Fibroblast of lung (primary cell): ENCODE data around the gene HHLA2. TPM values are rescaled to one million over a fixed set of nuclear protein-coding genes. Genes with fewer than 3 reads are reported as not detected.
A peak's percentile ranks its signal among the peaks of the same experiment; 100 is the strongest.

ENCODE experiments used
- DNase-seq, 2 donors: peaks; one replicate each; pipeline versions ENCODE4 v3.0.0 to v3.0.0-alpha.2; 2010; ENCODE audit warnings: low read depth in 2 of 2
- H2AFZ ChIP-seq: 2 replicates; pipeline ENCODE4 v1.5.1; 2012; ENCODE audit warnings: low read length, control low read depth, inconsistent platforms
- H3K27ac ChIP-seq: 2 replicates; pipeline ENCODE4 v1.5.1; 2011; ENCODE audit warnings: low read length, control low read depth; ENCODE audit not compliant: insufficient read depth
- H3K27me3 ChIP-seq: 2 replicates; pipeline ENCODE4 v1.5.1; 2011; ENCODE audit warnings: mild to moderate bottlenecking, low read length; ENCODE audit not compliant: control insufficient read depth, insufficient read depth
- H3K36me3 ChIP-seq: 2 replicates; pipeline ENCODE4 v1.5.1; 2011; ENCODE audit warnings: low read length; ENCODE audit not compliant: control insufficient read depth, insufficient read depth
- H3K4me1 ChIP-seq: 2 replicates; pipeline ENCODE4 v1.5.1; 2011; ENCODE audit warnings: low read length; ENCODE audit not compliant: control insufficient read depth, insufficient read depth; ENCODE audit errors: extremely low read depth
- H3K4me2 ChIP-seq: 2 replicates; pipeline ENCODE4 v1.5.1; 2011; ENCODE audit warnings: low read length, control low read depth; ENCODE audit not compliant: insufficient read depth; ENCODE audit errors: extremely low read depth
- H3K4me3 ChIP-seq, 4 experiments: fragments of 200-600 bp in 1 of 4; sonication (generic) in 1 of 4; replicated peaks in 1 of 4; 2 replicates each; pipeline ENCODE4 v1.5.1; 2011 to 2016; ENCODE audit warnings: low read length in 4 of 4, low read depth in 3 of 4, mild to moderate bottlenecking in 3 of 4, control low read depth in 2 of 4, inconsistent platforms in 1 of 4, mixed read lengths in 1 of 4; ENCODE audit not compliant: insufficient read depth in 1 of 4; ENCODE audit errors: control extremely low read depth in 1 of 4
- H3K79me2 ChIP-seq: 2 replicates; pipeline ENCODE4 v1.5.1; 2012; ENCODE audit warnings: mild to moderate bottlenecking, low read length, inconsistent platforms; ENCODE audit not compliant: control insufficient read depth, insufficient read depth
- H3K9ac ChIP-seq: 2 replicates; pipeline ENCODE4 v1.5.1; 2011; ENCODE audit warnings: mild to moderate bottlenecking, low read length, control low read depth; ENCODE audit not compliant: insufficient read depth
- H3K9me3 ChIP-seq: 2 replicates; pipeline ENCODE4 v1.5.1; 2012; ENCODE audit warnings: low read depth, low read length; ENCODE audit not compliant: control insufficient read depth, insufficient read depth
- H4K20me1 ChIP-seq: 2 replicates; pipeline ENCODE4 v1.5.1; 2011; ENCODE audit warnings: low read length; ENCODE audit not compliant: control insufficient read depth, insufficient read depth; ENCODE audit errors: extremely low read depth
- CTCF ChIP-seq, 2 donors: IDR thresholded peaks in 1 of 2; conservative IDR thresholded peaks in 1 of 2; 1 replicate in 1 of 2; 2 replicates in 1 of 2; pipeline ENCODE4 v1.5.1; 2011 to 2012; ENCODE audit warnings: low read length in 2 of 2, control low read depth in 1 of 2, inconsistent platforms in 1 of 2, low read depth in 1 of 2, mild to moderate bottlenecking in 1 of 2
- EZH2 ChIP-seq: IDR thresholded peaks from 2 replicates; pipeline ENCODE4 v1.5.1; 2012; ENCODE audit warnings: low read length, control low read depth, mild to moderate bottlenecking; ENCODE audit errors: missing control alignments
- polyA plus RNA-seq, 2 donors: library from polyadenylated mRNA; depleted of rRNA in 1 of 2; stranded (reverse) in 1 of 2; unstranded in 1 of 2; fragments of >200 nt; gene quantifications; 2 replicates each; pipeline ENCODE4 v1.2.1, GENCODE V29; 2011 to 2012; ENCODE audit warnings: missing spikeins in 1 of 2
- total RNA-seq: library from RNA; depleted of rRNA; stranded (reverse); fragments of >200 nt; gene quantifications from 2 replicates; pipeline ENCODE4 v1.2.1, GENCODE V29; 2014

The HHLA2 gene
- total and polyA plus RNA-seq, 2 donors (not counting 1 experiment from before 2014, with no cell fraction given) = not detected

- no peak for TF ChIP-seq CTCF (conservative IDR thresholded peaks at IDR 0.05 in 1 of 2, IDR thresholded peaks at IDR 0.05 in 1 of 2; ENCODE audit: low read depth in 1 of 2, low read length in 2 of 2)
- TF ChIP-seq EZH2 = no peak
- DNase-seq = no peak
- H3K36me3 ChIP-seq = no peaks in the 10 kb centered on the region
- no peaks in the 10 kb centered on the region for H3K27me3 ChIP-seq
- no peaks in the 10 kb centered on the region for H3K4me1 ChIP-seq
- H3K9me3 ChIP-seq = no peaks in the 10 kb centered on the region
- no peak overlapping the region for H2AFZ ChIP-seq
- no peaks in the 10 kb centered on the region for H4K20me1 ChIP-seq
- H3K4me2 ChIP-seq = no peak overlapping the region
- no peak overlapping the region for H3K4me3 ChIP-seq
- H3K79me2 ChIP-seq = no peaks in the 10 kb centered on the region
- no peak overlapping the region for H3K27ac ChIP-seq
- H3K9ac ChIP-seq = no peak overlapping the region
Observed at GRCh38 chr3:108300103-108300849, 3.9 kb downstream of the HHLA2 start.

- Histone ChIP-seq H2AFZ (no peak overlapping the region), H3K4me1 (no peaks in the 10 kb centered on the region), H3K9me3 (no peaks in the 10 kb centered on the region), H4K20me1 (no peaks in the 10 kb centered on the region), H3K9ac (no peak overlapping the region), H3K79me2 (no peaks in the 10 kb centered on the region), H3K27me3 (no peaks in the 10 kb centered on the region), H3K4me3 (no peak overlapping the region), H3K36me3 (no peaks in the 10 kb centered on the region), H3K27ac (no peak overlapping the region), H3K4me2 (no peak overlapping the region)
- TF ChIP-seq CTCF (conservative IDR thresholded peaks at IDR 0.05 in 1 of 2, IDR thresholded peaks at IDR 0.05 in 1 of 2; ENCODE audit: low read depth in 1 of 2, low read length in 2 of 2) = no peak
- TF ChIP-seq EZH2 = no peak
- peak in 1 of 2 donors; percentile 14 for DNase-seq
Observed at GRCh38 chr3:108301695-108302404, 5.5 kb downstream of the HHLA2 start.

- Histone ChIP-seq H3K79me2 (no peaks in the 10 kb centered on the region), H3K9me3 (no peaks in the 10 kb centered on the region), H2AFZ (no peak overlapping the region), H3K27me3 (no peaks in the 10 kb centered on the region), H3K27ac (no peak overlapping the region), H3K4me2 (no peak overlapping the region), H3K4me1 (no peaks in the 10 kb centered on the region), H3K9ac (no peak overlapping the region), H3K4me3 (no peak overlapping the region), H3K36me3 (no peaks in the 10 kb centered on the region), H4K20me1 (no peaks in the 10 kb centered on the region)
- TF ChIP-seq EZH2 (no peak), CTCF (conservative IDR thresholded peaks at IDR 0.05 in 1 of 2, IDR thresholded peaks at IDR 0.05 in 1 of 2; ENCODE audit: low read depth in 1 of 2, low read length in 2 of 2) (no peak)
- no peak for DNase-seq
Observed at GRCh38 chr3:108302570-108302969, 6.2 kb downstream of the HHLA2 start.
